Embryonic facial prominence (tissue), 1 donor: ENCODE data around the gene SYT2.
"Not testable (repeated sequence)": the region's sequence is repeated elsewhere in the genome, so short reads cannot be mapped to it uniquely, and the experiment has no call there.

Experiments
- DNase-seq: peaks from one replicate; pipeline ENCODE4 v3.0.0-alpha.2; 2016; ENCODE audit errors: extremely low spot score

The SYT2 gene

DNA sequence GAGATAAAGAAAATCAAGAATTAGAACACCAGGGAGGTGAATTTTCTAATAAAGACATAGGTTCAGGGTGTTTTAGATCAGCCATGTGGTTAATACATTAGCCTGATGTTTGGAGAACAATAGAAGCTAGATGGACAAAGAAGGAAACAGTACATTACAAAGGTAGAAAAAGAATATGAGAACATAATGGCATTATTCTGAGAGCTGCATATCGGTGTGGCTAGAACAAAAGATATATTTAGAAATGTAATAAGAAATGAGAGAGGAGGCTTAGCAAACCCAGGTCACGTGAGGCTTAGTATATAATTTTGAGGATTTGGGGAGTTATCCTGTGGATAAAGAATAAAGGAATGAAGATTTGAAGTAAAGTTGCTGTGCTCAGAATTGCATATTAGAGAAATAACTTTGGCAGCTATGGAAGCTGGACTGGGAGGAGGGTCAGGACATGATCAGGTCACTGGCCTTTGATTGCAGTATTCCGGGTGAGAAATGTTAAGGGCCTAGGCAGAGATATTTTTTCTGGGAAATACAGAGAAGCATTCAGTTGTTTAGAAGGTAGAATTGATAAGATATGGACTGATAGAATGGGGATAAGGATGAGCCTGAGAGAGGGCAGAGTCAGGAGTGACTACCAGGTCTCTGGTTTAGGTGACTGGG, 164.5 kb downstream of the SYT2 start:
- not testable (repeated sequence) for DNase-seq

DNA sequence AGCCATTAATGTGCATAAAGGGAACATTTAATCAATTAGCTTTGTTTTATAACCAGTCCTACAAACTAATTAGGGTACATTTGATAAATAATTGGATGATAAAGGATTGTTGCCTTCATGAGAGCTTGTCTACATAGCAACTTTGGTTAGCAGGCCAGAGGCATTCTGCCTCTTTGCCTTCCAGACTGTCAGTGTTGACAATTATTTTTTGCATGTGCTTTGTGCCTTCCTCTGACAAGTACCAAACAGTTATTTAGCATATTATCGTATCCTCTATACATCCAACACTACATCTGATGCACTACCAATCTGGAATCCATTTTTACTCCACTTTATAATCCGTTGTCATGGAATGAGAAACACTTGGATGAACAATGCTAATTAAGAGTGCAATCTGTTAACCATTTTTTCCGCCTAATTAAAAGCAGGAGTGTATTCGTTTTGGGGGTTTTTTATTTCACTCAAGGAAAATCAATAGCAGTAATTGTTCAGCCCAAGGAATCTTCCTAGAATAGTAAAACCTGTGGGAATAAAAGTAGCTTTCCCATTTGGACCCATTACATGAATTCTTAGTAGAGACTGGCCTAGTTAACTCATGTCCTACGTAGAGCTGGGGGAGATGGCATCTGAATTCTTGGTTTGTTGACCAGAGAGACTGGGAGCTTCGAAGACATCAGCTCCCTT, 165.3 kb downstream of the SYT2 start:
- not testable (repeated sequence) for DNase-seq

DNA sequence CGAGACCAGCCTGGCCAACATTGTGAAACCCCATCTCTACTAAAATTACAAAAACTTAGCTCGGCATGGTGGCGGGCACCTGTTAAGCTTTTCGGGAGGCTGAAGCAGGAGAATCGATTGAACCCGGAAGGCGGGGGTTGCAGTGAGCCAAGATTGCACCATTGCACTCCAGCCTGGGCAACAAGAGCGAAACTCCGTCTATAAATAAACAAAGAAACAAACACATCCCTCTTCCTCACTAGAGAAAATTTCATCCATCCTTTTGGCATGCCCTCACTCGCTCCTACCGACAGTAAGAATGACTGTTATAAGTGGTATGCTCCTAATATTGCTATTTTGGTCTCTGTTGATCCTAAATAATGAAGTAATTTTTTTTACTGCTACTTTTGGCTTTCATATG, 166.7 kb downstream of the SYT2 start:
- DNase-seq, result not testable (repeated sequence)

DNA sequence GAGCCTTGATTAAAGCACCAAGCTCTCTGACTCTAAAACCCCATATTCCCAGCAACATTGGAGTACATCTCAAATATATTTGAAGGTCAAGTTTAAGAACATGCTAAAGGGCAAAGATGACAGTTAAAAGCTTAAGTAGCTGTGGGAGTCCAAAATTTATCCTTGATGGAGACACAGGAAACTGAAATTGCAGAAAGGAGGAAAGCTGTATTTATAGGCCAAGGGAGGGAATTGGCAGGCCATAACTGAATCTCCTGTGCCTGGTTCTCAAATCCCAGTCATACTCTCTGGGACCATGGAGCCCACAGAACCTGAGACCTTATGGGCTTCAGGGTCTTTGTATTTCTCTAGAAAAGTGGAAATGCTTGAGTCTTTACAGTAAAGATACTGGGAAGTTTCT, 167.8 kb downstream of the SYT2 start:
- DNase-seq, result not testable (repeated sequence)

DNA sequence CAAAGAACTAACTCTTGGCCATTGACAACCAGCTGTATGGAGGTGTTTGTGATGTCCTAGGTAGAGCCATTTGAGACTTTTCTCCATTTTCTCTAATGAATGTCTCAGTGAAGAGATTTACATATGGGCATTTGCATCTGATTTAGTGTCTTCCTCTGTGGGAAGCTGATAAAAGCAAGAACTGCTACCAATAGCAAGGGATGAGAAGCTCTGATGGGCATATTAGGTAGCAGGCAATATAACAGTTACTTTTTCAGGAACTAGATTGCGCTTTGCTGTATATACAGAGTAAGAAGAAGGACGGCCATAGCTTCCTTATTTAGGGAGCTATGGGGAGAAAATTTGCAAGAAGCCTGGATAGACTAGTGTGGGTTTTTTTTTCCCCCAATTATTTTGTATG, 169.4 kb downstream of the SYT2 start:
- not testable (repeated sequence) for DNase-seq
